Skeletal muscle cell (primary cell): ENCODE results near the gene MVB12B.

Source experiments
- DNase-seq: peaks from one replicate; pipeline ENCODE4 v3.0.0-alpha.2; 2010; ENCODE audit warnings: low read depth
- H3K4me3 ChIP-seq: 2 replicates; pipeline ENCODE4 v1.5.1; 2011; ENCODE audit warnings: low read depth, mild to moderate bottlenecking, control low read depth, low read length, moderate library complexity

MVB12B gene

GRCh38 chr9:126301985-126302603, 24.5 kb upstream of the MVB12B start:
- DNase-seq, result no peak
- H3K4me3 ChIP-seq, result no peak overlapping the region

GRCh38 chr9:126302730-126303129, 23.9 kb upstream of the MVB12B start:
- H3K4me3 ChIP-seq, result no peak overlapping the region
- DNase-seq, result no peak

- no peak overlapping the region for H3K4me3 ChIP-seq
- DNase-seq, result no peak
These were observed 23.1 kb upstream of the MVB12B start for GRCh38 chr9:126303488-126303887.

GRCh38 chr9:126304207-126304970, 22.2 kb upstream of the MVB12B start:
- DNase-seq, result no peak

GRCh38 chr9:126304971-126305320, 21.7 kb upstream of the MVB12B start:
- no peak for DNase-seq
- H3K4me3 ChIP-seq, result no peak overlapping the region

More at GRCh38 chr9:126304207-126304970, 22.2 kb upstream of the MVB12B start:
- no peak overlapping the region for H3K4me3 ChIP-seq

- no peak for DNase-seq
- H3K4me3 ChIP-seq, result no peak overlapping the region
These were observed 20.5 kb upstream of the MVB12B start for GRCh38 chr9:126306071-126306647.

- DNase-seq, result no peak
- no peak overlapping the region for H3K4me3 ChIP-seq
These were observed 19.1 kb upstream of the MVB12B start for GRCh38 chr9:126307322-126308061.

GRCh38 chr9:126309427-126310189, 17.0 kb upstream of the MVB12B start:
- DNase-seq, result no peak
- H3K4me3 ChIP-seq, result no peak overlapping the region

- no peak for DNase-seq
- H3K4me3 ChIP-seq, result no peak overlapping the region
These were observed 13.8 kb upstream of the MVB12B start for GRCh38 chr9:126312584-126313551.

GRCh38 chr9:126316085-126316655, 10.5 kb upstream of the MVB12B start:
- no peak for DNase-seq
- no peak overlapping the region for H3K4me3 ChIP-seq

GRCh38 chr9:126317513-126317912, 9.1 kb upstream of the MVB12B start:
- H3K4me3 ChIP-seq, result no peak overlapping the region
- no peak for DNase-seq

- no peak overlapping the region for H3K4me3 ChIP-seq
- DNase-seq, result no peak
These were observed 7.8 kb upstream of the MVB12B start for GRCh38 chr9:126318858-126319257.

GRCh38 chr9:126319671-126320070, 7.0 kb upstream of the MVB12B start:
- H3K4me3 ChIP-seq, result no peak overlapping the region
- DNase-seq, result no peak

GRCh38 chr9:126320158-126320922, 6.3 kb upstream of the MVB12B start:
- no peak for DNase-seq
- no peak overlapping the region for H3K4me3 ChIP-seq

GRCh38 chr9:126321742-126322141, 4.9 kb upstream of the MVB12B start:
- no peak for DNase-seq
- no peak overlapping the region for H3K4me3 ChIP-seq

GRCh38 chr9:126325821-126326220, 808 bp upstream of the MVB12B start:
- peak overlapping the region; percentile 51 for H3K4me3 ChIP-seq
- no peak for DNase-seq

- H3K4me3 ChIP-seq, result peak overlapping the region; percentile 59
- no peak for DNase-seq
These were observed 531 bp downstream of the MVB12B start for GRCh38 chr9:126327006-126327713.
